Left renal cortex interstitium (tissue), 4 donors: Measurements from ENCODE around the gene A4GALT. TPM values are rescaled to one million over a fixed set of nuclear protein-coding genes. Genes with fewer than 3 reads are reported as not detected.
A peak's percentile ranks its signal among the peaks of the same experiment; 100 is the strongest.

Experiments used
- DNase-seq, 4 donors: peaks; one replicate each; pipeline ENCODE4 v3.0.0-alpha.2; 2013; ENCODE audit warnings: low read depth in 4 of 4, low spot score in 2 of 4, missing footprints in 1 of 4
- polyA plus RNA-seq, 4 donors: library from polyadenylated mRNA; unstranded; fragments of 120-200 nt; gene quantifications; one replicate each; pipeline ENCODE4 v1.2.1, GENCODE V29; 2013; ENCODE audit not compliant: insufficient read length in 4 of 4

Gene A4GALT
- polyA plus RNA-seq, 4 donors, result 14.5 to 24.4 (median 22.6) TPM

GRCh38 chr22:42707496-42707895 is 13.2 kb downstream of the A4GALT start:
- DNase-seq, result no peak

- no peak for DNase-seq
Observed at GRCh38 chr22:42704896-42705295, 15.8 kb downstream of the A4GALT start.

- DNase-seq, result no peak
Observed at GRCh38 chr22:42702675-42703074, 18.0 kb downstream of the A4GALT start.

GRCh38 chr22:42701694-42702093 is 19.0 kb downstream of the A4GALT start:
- no peak for DNase-seq

GRCh38 chr22:42700901-42701300 is 19.8 kb downstream of the A4GALT start:
- DNase-seq, result no peak

GRCh38 chr22:42700355-42700754 is 20.3 kb downstream of the A4GALT start:
- no peak for DNase-seq

GRCh38 chr22:42699976-42700352 is 20.7 kb downstream of the A4GALT start:
- no peak for DNase-seq

- no peak for DNase-seq
Observed at GRCh38 chr22:42699281-42699975, 21.2 kb downstream of the A4GALT start.

- DNase-seq, result no peak
Observed at GRCh38 chr22:42697542-42698013, 23.1 kb downstream of the A4GALT start.

- DNase-seq, result no peak
Observed at GRCh38 chr22:42696331-42696967, 24.2 kb downstream of the A4GALT start.

- DNase-seq, result no peak
Observed at GRCh38 chr22:42695294-42695693, 25.4 kb downstream of the A4GALT start.

GRCh38 chr22:42693763-42694683 is 26.6 kb downstream of the A4GALT start:
- no peak for DNase-seq

GRCh38 chr22:42693055-42693762 is 27.5 kb downstream of the A4GALT start:
- DNase-seq, result no peak

- no peak for DNase-seq
Observed at GRCh38 chr22:42692239-42693054, 28.2 kb downstream of the A4GALT start.

GRCh38 chr22:42691440-42691839 is 29.2 kb downstream of the A4GALT start:
- no peak for DNase-seq

GRCh38 chr22:42688241-42689211 is 32.1 kb downstream of the A4GALT start:
- peak; percentile 79 to 92 (median 80) for DNase-seq

- DNase-seq, result no peak
Observed at GRCh38 chr22:42686756-42687491, 33.7 kb downstream of the A4GALT start.
